ENCODE measurements around the gene RMP24.
"Not testable (repeated sequence)": the region's sequence is repeated elsewhere in the genome, so short reads cannot be mapped to it uniquely, and the experiment has no call there.

RMP24 gene

GRCh38 chr18:36023336-36023735 is 50.9 kb downstream of the RMP24 start:
- peaks cover 12% of the 10 kb centered on the region for H3K36me3 ChIP-seq (replicated peaks)
- in situ Hi-C loops (cut with MboI; ENCODE audit: low sequenced_read_pairs): loop anchor here (5.0 kb wide), 1 partner anchor 259 kb away; no protein-coding TSS in a partner anchor
- H3K4me3 ChIP-seq: no peak overlapping the region

GRCh38 chr18:36024241-36024640 is 51.8 kb downstream of the RMP24 start:
- not testable (repeated sequence) for H3K27me3 ChIP-seq (ENCODE audit: low read depth); DNase-seq (ENCODE audit: low spot score in 2 of 2); H3K9me3 ChIP-seq; H3K4me3 ChIP-seq; H3K4me1 ChIP-seq
- in situ Hi-C loops (cut with MboI; ENCODE audit: low sequenced_read_pairs): loop anchor here (5.0 kb wide), 1 partner anchor 258 kb away; no protein-coding TSS in a partner anchor
- peaks cover 18% of the 10 kb centered on the region for H3K36me3 ChIP-seq (replicated peaks)

More at GRCh38 chr18:36023336-36023735, 50.9 kb downstream of the RMP24 start:
- peaks cover 4% of the 10 kb centered on the region for H3K4me1 ChIP-seq
- H3K27me3 ChIP-seq (ENCODE audit: low read depth): no peaks in the 10 kb centered on the region
- DNase-seq (ENCODE audit: low spot score in 2 of 2): no peak
- no peaks in the 10 kb centered on the region for H3K9me3 ChIP-seq

GRCh38 chr18:36025025-36025424 is 52.5 kb downstream of the RMP24 start:
- Histone ChIP-seq H3K36me3 (replicated peaks) (peaks cover 18% of the 10 kb centered on the region), H3K4me1 (peaks cover 4% of the 10 kb centered on the region), H3K27me3 (ENCODE audit: low read depth) (no peaks in the 10 kb centered on the region), H3K4me3 (no peak overlapping the region), H3K9me3 (no peaks in the 10 kb centered on the region)
- no peak for DNase-seq (ENCODE audit: low spot score in 2 of 2)
- in situ Hi-C loops (cut with MboI; ENCODE audit: low sequenced_read_pairs): no loop called here

GRCh38 chr18:36028859-36029258 is 56.4 kb downstream of the RMP24 start:
- Histone ChIP-seq H3K4me3 (no peak overlapping the region), H3K27me3 (ENCODE audit: low read depth) (no peaks in the 10 kb centered on the region), H3K4me1 (peaks cover 5% of the 10 kb centered on the region), H3K36me3 (replicated peaks) (peaks cover 21% of the 10 kb centered on the region), H3K9me3 (no peaks in the 10 kb centered on the region)
- in situ Hi-C loops (cut with MboI; ENCODE audit: low sequenced_read_pairs): no loop called here
- no peak for DNase-seq (ENCODE audit: low spot score in 2 of 2)
